ENCODE data around the gene IFT43.

Gene IFT43

GRCh38 chr14:76112889-76113624, 127.5 kb downstream of the IFT43 start:
- no peak for DNase-seq (ENCODE audit: low spot score)

DNA sequence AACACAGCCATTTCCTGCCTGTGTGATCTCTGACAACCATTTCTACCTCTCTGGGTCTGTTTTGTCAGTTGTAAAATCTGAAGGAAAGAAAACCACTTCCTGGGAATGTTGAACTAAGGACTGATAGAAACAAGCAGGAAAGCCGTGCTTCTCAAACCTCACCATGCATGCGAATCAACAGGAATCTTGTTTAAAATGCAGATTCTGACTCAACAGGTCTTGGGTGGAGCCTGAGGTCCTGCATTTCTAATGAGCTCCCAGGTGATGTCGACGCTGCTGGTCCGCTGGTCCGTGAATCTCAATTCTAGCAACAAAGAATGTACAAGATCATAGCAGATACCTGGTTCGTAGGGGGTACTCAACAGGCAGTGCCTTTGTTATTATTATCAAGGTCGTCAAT, 128.1 kb downstream of the IFT43 start:
- DNase-seq (ENCODE audit: low spot score): no peak

GRCh38 chr14:76115010-76115422, 129.5 kb downstream of the IFT43 start:
- DNase-seq (ENCODE audit: low spot score): no peak

DNA sequence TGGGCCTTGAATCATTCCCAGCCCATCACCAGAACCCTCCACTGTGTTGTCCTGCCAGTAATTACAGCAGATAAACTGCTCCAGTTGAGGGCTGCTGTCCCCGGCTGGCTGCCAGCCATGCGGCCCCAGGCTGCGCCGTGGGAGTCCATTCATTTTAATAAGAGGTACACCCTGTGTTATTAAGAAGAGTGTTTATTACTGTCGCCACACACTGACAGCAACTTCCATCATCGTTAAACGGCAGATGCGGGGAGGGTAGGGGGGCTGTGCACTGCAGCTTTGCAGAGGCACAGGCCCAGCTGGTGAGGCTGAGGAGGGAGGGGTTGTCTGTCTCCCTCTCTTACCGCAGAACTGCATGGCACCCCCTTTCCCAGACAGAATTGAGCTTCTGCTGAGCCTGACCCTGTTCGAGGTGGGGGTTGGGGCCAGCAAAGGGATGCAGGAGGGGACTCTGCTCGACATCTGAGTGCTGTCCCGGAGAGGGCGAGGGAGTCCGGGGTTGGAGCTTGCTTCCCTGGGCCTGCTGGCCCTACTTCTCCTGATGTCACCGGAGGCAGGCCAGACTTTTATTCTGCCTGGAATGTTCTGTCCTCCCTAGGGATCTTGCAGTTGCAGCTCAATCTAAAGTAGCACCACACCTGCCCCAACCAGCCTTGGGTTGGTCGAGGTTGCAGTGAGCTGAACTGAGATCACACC, 132.4 kb downstream of the IFT43 start:
- DNase-seq (ENCODE audit: low spot score): no peak

DNA sequence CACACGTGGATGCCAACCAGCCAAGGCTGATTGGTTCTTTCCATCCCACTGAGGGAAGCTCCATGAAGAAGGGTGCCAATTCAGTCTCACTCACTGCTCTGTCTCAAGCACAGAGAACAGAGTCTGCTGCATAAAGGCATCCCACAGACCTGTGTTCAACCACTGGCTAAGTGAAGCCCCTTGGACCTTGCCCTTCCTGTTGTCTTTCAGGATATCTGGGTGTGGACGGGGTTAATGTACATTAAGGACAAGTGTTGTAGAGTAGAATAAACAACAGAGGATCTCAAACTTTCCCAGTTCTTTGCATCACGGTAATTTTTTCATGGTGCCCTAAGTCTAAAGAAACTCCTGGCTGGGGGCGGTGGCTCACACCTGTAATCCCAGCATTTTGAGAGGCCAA, 133.0 kb downstream of the IFT43 start:
- peak; percentile 61 for DNase-seq (ENCODE audit: low spot score)

- DNase-seq (ENCODE audit: low spot score): no peak
Observed at GRCh38 chr14:76121089-76121748, 135.7 kb downstream of the IFT43 start.

- no peak for DNase-seq (ENCODE audit: low spot score)
Observed at GRCh38 chr14:76123426-76124225, 138.1 kb downstream of the IFT43 start.

DNA sequence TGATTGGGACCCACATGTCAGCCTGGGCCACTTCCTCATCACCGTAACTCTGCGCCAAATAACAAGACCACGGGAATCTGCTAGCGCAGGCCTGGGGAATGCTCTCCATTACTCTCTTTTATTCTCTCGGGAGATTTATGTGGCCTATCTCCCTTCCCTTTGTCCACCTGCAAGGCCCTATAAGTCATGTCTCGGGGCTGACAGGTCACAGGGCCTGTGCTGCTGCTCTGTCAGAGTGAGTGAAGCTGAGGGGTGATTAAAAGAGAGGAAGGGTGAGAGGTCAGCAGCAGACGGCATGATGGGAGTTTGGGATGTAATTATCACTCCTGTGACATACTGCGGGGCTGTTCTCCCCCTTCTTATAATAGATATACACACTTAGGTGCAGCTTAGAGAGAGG, 139.9 kb downstream of the IFT43 start:
- DNase-seq (ENCODE audit: low spot score): no peak

GRCh38 chr14:76126076-76126475, 140.5 kb downstream of the IFT43 start:
- DNase-seq (ENCODE audit: low spot score): no peak

DNA sequence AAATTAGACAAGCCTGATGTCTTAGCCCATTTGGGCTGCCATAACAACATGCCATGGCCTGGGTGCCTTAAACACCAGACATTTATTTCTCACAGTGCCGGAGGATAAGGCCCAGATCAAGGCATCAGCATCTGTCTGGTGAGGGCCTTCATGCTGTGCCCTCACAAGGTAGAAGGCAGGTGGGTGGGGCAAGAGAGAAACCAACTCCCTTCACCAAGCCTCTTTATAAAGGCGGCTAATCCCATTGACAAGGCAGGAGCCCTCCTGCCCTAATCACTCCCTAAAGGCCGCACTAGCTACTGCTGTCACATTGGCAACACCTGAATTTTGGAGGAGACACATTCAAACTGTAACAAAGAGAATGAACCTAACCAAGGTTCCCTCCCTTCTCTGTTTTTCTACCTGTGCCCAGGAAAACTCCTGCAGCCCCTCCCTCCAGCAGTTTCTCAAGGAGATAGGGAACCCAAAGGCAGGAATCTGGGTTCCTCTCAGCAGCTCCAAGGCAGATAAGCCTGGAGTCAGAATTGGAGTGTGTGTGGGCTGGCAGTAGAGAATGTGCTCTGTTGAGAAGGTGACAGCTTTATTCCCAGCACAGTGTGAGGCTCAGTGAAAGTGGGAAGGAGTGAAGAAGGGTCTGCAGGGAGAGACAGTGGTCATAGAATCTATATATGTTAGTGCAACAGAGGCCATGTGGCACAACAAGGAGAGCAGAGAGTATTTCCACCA, 144.5 kb downstream of the IFT43 start:
- DNase-seq (ENCODE audit: low spot score): no peak

GRCh38 chr14:76131071-76131965, 145.8 kb downstream of the IFT43 start:
- DNase-seq (ENCODE audit: low spot score): no peak

GRCh38 chr14:76133103-76133502, 147.5 kb downstream of the IFT43 start:
- DNase-seq (ENCODE audit: low spot score): peak; percentile 44
